Uterus (tissue), 4 donors: ENCODE data around the gene RARRES1. TPM values are rescaled to one million over a fixed set of nuclear protein-coding genes. Genes with fewer than 3 reads are reported as not detected.

Experiments used
- DNase-seq, 2 donors: peaks; one replicate each; pipeline ENCODE4 v3.0.0-alpha.2; 2019 to 2020
- H3K27ac ChIP-seq, 2 donors: fragments of 200-600 bp; sonication (generic); 1 replicate in 1 of 2; 2 replicates in 1 of 2; pipeline ENCODE4 v1.5.1; 2016 to 2018
- H3K27me3 ChIP-seq, 2 donors: fragments of 200-600 bp; sonication (generic); one replicate each; pipeline ENCODE4 v1.5.1; 2018 to 2019; ENCODE audit warnings: control low read depth in 1 of 2
- H3K36me3 ChIP-seq, 2 donors: fragments of 200-600 bp; sonication (generic); one replicate each; pipeline ENCODE4 v1.5.1; 2019; ENCODE audit warnings: control low read depth in 1 of 2
- H3K4me1 ChIP-seq, 2 donors: fragments of 200-600 bp; sonication (generic); one replicate each; pipeline ENCODE4 v1.5.1; 2018 to 2019; ENCODE audit warnings: control low read depth in 1 of 2
- H3K4me3 ChIP-seq, 2 donors: fragments of 200-600 bp; sonication (generic); 1 replicate in 1 of 2; 2 replicates in 1 of 2; pipeline ENCODE4 v1.5.1; 2018 to 2019; ENCODE audit warnings: mild to moderate bottlenecking in 1 of 2
- H3K9me3 ChIP-seq, 2 donors: fragments of 200-600 bp; sonication (generic); one replicate each; pipeline ENCODE4 v1.5.1; 2019; ENCODE audit warnings: control low read depth in 1 of 2
- CTCF ChIP-seq, 4 experiments: fragments of 200-600 bp in 2 of 4; fragments of 450-650 bp in 2 of 4; sonication (generic) in 2 of 4; IDR thresholded peaks; one replicate each; pipeline ENCODE4 v1.5.1; 2016 to 2019; ENCODE audit warnings: antibody characterized with exemption in 4 of 4, mild to moderate bottlenecking in 2 of 4, moderate library complexity in 1 of 4
- POLR2A ChIP-seq, 2 donors: fragments of 450-650 bp; IDR thresholded peaks; one replicate each; pipeline ENCODE4 v1.6.1; 2016; ENCODE audit warnings: antibody characterized with exemption in 2 of 2, mild to moderate bottlenecking in 1 of 2, moderate library complexity in 1 of 2
- intact Hi-C: fragments of 100-400 bp; cut with DNase I; formaldehyde crosslinking; loops from one replicate; pipeline ENCODE4 v1.15.1; 2023; ENCODE audit warnings: low total_unique reads
- total RNA-seq, 4 donors: library from RNA; depleted of rRNA in 3 of 4; stranded (reverse); fragments of >200 nt in 3 of 4; gene quantifications; one replicate each; pipeline versions ENCODE4 v1.1.0 to v1.2.4, GENCODE V29; 2014 to 2023
- donor health status: DM: yes; HTN: yes; CAD: no.

RARRES1 gene
- total RNA-seq, 4 donors from 2014 or later, result 12.8 to 398 (median 50.5) TPM

GRCh38 chr3:158753854-158754253, 21.6 kb upstream of the RARRES1 start:
- TF ChIP-seq POLR2A (IDR thresholded peaks at IDR 0.05) (no peak), CTCF (IDR thresholded peaks at IDR 0.05) (no peak)

GRCh38 chr3:158751316-158751715, 19.1 kb upstream of the RARRES1 start:
- Histone ChIP-seq H3K4me1 (no peaks in the 10 kb centered on the region), H3K4me3 (no peak overlapping the region), H3K9me3 (no peaks in the 10 kb centered on the region), H3K36me3 (no peaks in the 10 kb centered on the region), H3K27ac (no peak overlapping the region), H3K27me3 (no peaks in the 10 kb centered on the region)
- intact Hi-C loops, result no loop called here
- no peak for DNase-seq
- TF ChIP-seq POLR2A (IDR thresholded peaks at IDR 0.05) (no peak), CTCF (IDR thresholded peaks at IDR 0.05) (no peak)

More at GRCh38 chr3:158753854-158754253, 21.6 kb upstream of the RARRES1 start:
- Histone ChIP-seq H3K4me1 (no peaks in the 10 kb centered on the region), H3K36me3 (no peaks in the 10 kb centered on the region), H3K27ac (no peak overlapping the region), H3K27me3 (no peaks in the 10 kb centered on the region), H3K9me3 (no peaks in the 10 kb centered on the region), H3K4me3 (no peak overlapping the region)
- DNase-seq, result no peak
- intact Hi-C loops, result no loop called here

GRCh38 chr3:158750016-158750415, 17.8 kb upstream of the RARRES1 start:
- no peak for DNase-seq
- Histone ChIP-seq H3K27ac (no peak overlapping the region), H3K9me3 (no peaks in the 10 kb centered on the region), H3K27me3 (no peaks in the 10 kb centered on the region), H3K36me3 (no peaks in the 10 kb centered on the region), H3K4me1 (no peaks in the 10 kb centered on the region), H3K4me3 (no peak overlapping the region)
- intact Hi-C loops, result no loop called here
- no peak for TF ChIP-seq CTCF (IDR thresholded peaks at IDR 0.05)
- TF ChIP-seq POLR2A (IDR thresholded peaks at IDR 0.05), result no peak

- no peak for DNase-seq
- intact Hi-C loops, result no loop called here
- Histone ChIP-seq H3K9me3 (no peaks in the 10 kb centered on the region), H3K36me3 (no peaks in the 10 kb centered on the region), H3K27ac (no peak overlapping the region), H3K4me1 (no peaks in the 10 kb centered on the region), H3K27me3 (no peaks in the 10 kb centered on the region), H3K4me3 (no peak overlapping the region)
- no peak for TF ChIP-seq CTCF (IDR thresholded peaks at IDR 0.05)
Observed at GRCh38 chr3:158749526-158749925, 17.3 kb upstream of the RARRES1 start.

- no peaks in the 10 kb centered on the region for H3K4me1 ChIP-seq
- TF ChIP-seq POLR2A (IDR thresholded peaks at IDR 0.05), result no peak
- TF ChIP-seq CTCF (IDR thresholded peaks at IDR 0.05), result no peak
- no peak overlapping the region for H3K4me3 ChIP-seq
- intact Hi-C loops, result no loop called here
- no peaks in the 10 kb centered on the region for H3K36me3 ChIP-seq
- no peaks in the 10 kb centered on the region for H3K9me3 ChIP-seq
- DNase-seq, result no peak
- no peak overlapping the region for H3K27ac ChIP-seq
- H3K27me3 ChIP-seq, result no peaks in the 10 kb centered on the region
Observed at GRCh38 chr3:158748237-158748828, 16.1 kb upstream of the RARRES1 start.
